ENCODE measurements around the gene PAK4. TPM values are rescaled to one million over a fixed set of nuclear protein-coding genes. Genes with fewer than 3 reads are reported as not detected.
A peak's percentile ranks its signal among the peaks of the same experiment; 100 is the strongest.
"Not testable (repeated sequence)": the region's sequence is repeated elsewhere in the genome, so short reads cannot be mapped to it uniquely, and the experiment has no call there.

Gene PAK4
- polyA plus RNA-seq, 2 donors = 39.8 to 43.1 TPM

- WGBS, 2 donors = 76 to 83% methylated on average over 10 of the region's 10 CpGs
- H3K9me3 ChIP-seq (ENCODE audit: control insufficient read depth in 2 of 2, insufficient read depth in 1 of 2, low read depth in 1 of 2, low read length in 1 of 2) = peaks cover 0 to 3% of the 10 kb centered on the region in 2 donors
- H3K4me1 ChIP-seq (ENCODE audit: control insufficient read depth in 2 of 2, insufficient read depth in 2 of 2, low read length in 1 of 2) = peaks cover 6 to 7% of the 10 kb centered on the region in 2 donors
- H3K36me3 ChIP-seq (ENCODE audit: control insufficient read depth in 2 of 2, insufficient read depth in 2 of 2, low read length in 1 of 2) = no peaks in the 10 kb centered on the region
- no peaks in the 10 kb centered on the region for H3K27me3 ChIP-seq (ENCODE audit: control insufficient read depth in 1 of 2, insufficient read depth in 2 of 2, low read length in 2 of 2)
- H3K4me3 ChIP-seq (ENCODE audit: low read depth in 1 of 2, low read length in 2 of 2) = no peak overlapping the region
- no peak overlapping the region for H3K27ac ChIP-seq (ENCODE audit: low read depth in 2 of 2, low read length in 1 of 2)
These were observed 12.4 kb upstream of the PAK4 start for GRCh38 chr19:39113199-39113598.

- peaks cover 0 to 3% of the 10 kb centered on the region in 2 donors for H3K9me3 ChIP-seq (ENCODE audit: control insufficient read depth in 2 of 2, insufficient read depth in 1 of 2, low read depth in 1 of 2, low read length in 1 of 2)
- H3K27me3 ChIP-seq (ENCODE audit: control insufficient read depth in 1 of 2, insufficient read depth in 2 of 2, low read length in 2 of 2) = no peaks in the 10 kb centered on the region
- no peaks in the 10 kb centered on the region for H3K36me3 ChIP-seq (ENCODE audit: control insufficient read depth in 2 of 2, insufficient read depth in 2 of 2, low read length in 1 of 2)
- 87 to 88% methylated on average over 10 to 11 of the region's 11 CpGs for WGBS, 2 donors
- H3K4me1 ChIP-seq (ENCODE audit: control insufficient read depth in 2 of 2, insufficient read depth in 2 of 2, low read length in 1 of 2) = peaks cover 6 to 7% of the 10 kb centered on the region in 2 donors
- H3K4me3 ChIP-seq (ENCODE audit: low read depth in 1 of 2, low read length in 2 of 2) = no peak overlapping the region
- H3K27ac ChIP-seq (ENCODE audit: low read depth in 2 of 2, low read length in 1 of 2) = no peak overlapping the region
These were observed 10.3 kb upstream of the PAK4 start for GRCh38 chr19:39115105-39115847.

- not testable (repeated sequence) for H3K27ac ChIP-seq (ENCODE audit: low read depth in 2 of 2, low read length in 1 of 2); H3K9me3 ChIP-seq (ENCODE audit: control insufficient read depth in 2 of 2, insufficient read depth in 1 of 2, low read depth in 1 of 2, low read length in 1 of 2); H3K4me1 ChIP-seq (ENCODE audit: control insufficient read depth in 2 of 2, insufficient read depth in 2 of 2, low read length in 1 of 2); H3K36me3 ChIP-seq (ENCODE audit: control insufficient read depth in 2 of 2, insufficient read depth in 2 of 2, low read length in 1 of 2); H3K4me3 ChIP-seq (ENCODE audit: low read depth in 1 of 2, low read length in 2 of 2); H3K27me3 ChIP-seq (ENCODE audit: control insufficient read depth in 1 of 2, insufficient read depth in 2 of 2, low read length in 2 of 2)
- WGBS, 2 donors = 87% methylated on average over 8 of the region's 8 CpGs
These were observed 8.6 kb upstream of the PAK4 start for GRCh38 chr19:39117023-39117422.

- Histone ChIP-seq H3K27ac (ENCODE audit: low read depth in 2 of 2, low read length in 1 of 2) (no peak overlapping the region), H3K9me3 (ENCODE audit: control insufficient read depth in 2 of 2, insufficient read depth in 1 of 2, low read depth in 1 of 2, low read length in 1 of 2) (no peaks in the 10 kb centered on the region), H3K27me3 (ENCODE audit: control insufficient read depth in 1 of 2, insufficient read depth in 2 of 2, low read length in 2 of 2) (no peaks in the 10 kb centered on the region), H3K4me1 (ENCODE audit: control insufficient read depth in 2 of 2, insufficient read depth in 2 of 2, low read length in 1 of 2) (no peaks in the 10 kb centered on the region), H3K36me3 (ENCODE audit: control insufficient read depth in 2 of 2, insufficient read depth in 2 of 2, low read length in 1 of 2) (no peaks in the 10 kb centered on the region), H3K4me3 (ENCODE audit: low read depth in 1 of 2, low read length in 2 of 2) (no peak overlapping the region)
- 73 to 80% methylated on average over 1 of the region's 1 CpG for WGBS, 2 donors
These were observed 5.8 kb upstream of the PAK4 start for GRCh38 chr19:39119830-39120229.

GRCh38 chr19:39122934-39123731 lies 2.5 kb upstream of the PAK4 start:
- WGBS, 2 donors = 76 to 79% methylated on average over 18 of the region's 18 CpGs
- H3K4me1 ChIP-seq (ENCODE audit: control insufficient read depth in 2 of 2, insufficient read depth in 2 of 2, low read length in 1 of 2) = peaks cover 3 to 13% of the 10 kb centered on the region in 2 donors
- no peak overlapping the region for H3K27ac ChIP-seq (ENCODE audit: low read depth in 2 of 2, low read length in 1 of 2)

GRCh38 chr19:39124136-39124764 lies 1.3 kb upstream of the PAK4 start:
- no peaks in the 10 kb centered on the region for H3K36me3 ChIP-seq (ENCODE audit: control insufficient read depth in 2 of 2, insufficient read depth in 2 of 2, low read length in 1 of 2)
- H3K9me3 ChIP-seq (ENCODE audit: control insufficient read depth in 2 of 2, insufficient read depth in 1 of 2, low read depth in 1 of 2, low read length in 1 of 2) = no peaks in the 10 kb centered on the region
- H3K4me1 ChIP-seq (ENCODE audit: control insufficient read depth in 2 of 2, insufficient read depth in 2 of 2, low read length in 1 of 2) = peaks cover 7 to 14% of the 10 kb centered on the region in 2 donors
- no peak overlapping the region for H3K4me3 ChIP-seq (ENCODE audit: low read depth in 1 of 2, low read length in 2 of 2)
- H3K27me3 ChIP-seq (ENCODE audit: control insufficient read depth in 1 of 2, insufficient read depth in 2 of 2, low read length in 2 of 2) = no peaks in the 10 kb centered on the region
- WGBS, 2 donors = 76 to 83% methylated on average over 7 of the region's 7 CpGs
- no peak overlapping the region for H3K27ac ChIP-seq (ENCODE audit: low read depth in 2 of 2, low read length in 1 of 2)

More at GRCh38 chr19:39122934-39123731, 2.5 kb upstream of the PAK4 start:
- no peaks in the 10 kb centered on the region for H3K36me3 ChIP-seq (ENCODE audit: control insufficient read depth in 2 of 2, insufficient read depth in 2 of 2, low read length in 1 of 2)
- no peaks in the 10 kb centered on the region for H3K27me3 ChIP-seq (ENCODE audit: control insufficient read depth in 1 of 2, insufficient read depth in 2 of 2, low read length in 2 of 2)
- no peak overlapping the region for H3K4me3 ChIP-seq (ENCODE audit: low read depth in 1 of 2, low read length in 2 of 2)
- no peaks in the 10 kb centered on the region for H3K9me3 ChIP-seq (ENCODE audit: control insufficient read depth in 2 of 2, insufficient read depth in 1 of 2, low read depth in 1 of 2, low read length in 1 of 2)

- Histone ChIP-seq H3K36me3 (ENCODE audit: control insufficient read depth in 2 of 2, insufficient read depth in 2 of 2, low read length in 1 of 2) (no peaks in the 10 kb centered on the region), H3K4me1 (ENCODE audit: control insufficient read depth in 2 of 2, insufficient read depth in 2 of 2, low read length in 1 of 2) (peaks cover 7 to 14% of the 10 kb centered on the region in 2 donors), H3K27ac (ENCODE audit: low read depth in 2 of 2, low read length in 1 of 2) (peak overlapping the region; percentile 21 to 38), H3K27me3 (ENCODE audit: control insufficient read depth in 1 of 2, insufficient read depth in 2 of 2, low read length in 2 of 2) (no peaks in the 10 kb centered on the region), H3K4me3 (ENCODE audit: low read depth in 1 of 2, low read length in 2 of 2) (peak overlapping the region; percentile 34 to 95), H3K9me3 (ENCODE audit: control insufficient read depth in 2 of 2, insufficient read depth in 1 of 2, low read depth in 1 of 2, low read length in 1 of 2) (no peaks in the 10 kb centered on the region)
- 35 to 36% methylated on average over 7 of the region's 7 CpGs for WGBS, 2 donors
These were observed 410 bp upstream of the PAK4 start for GRCh38 chr19:39125199-39125553.

- WGBS, 2 donors = 19% methylated on average over 26 of the region's 27 CpGs
- no peaks in the 10 kb centered on the region for H3K9me3 ChIP-seq (ENCODE audit: control insufficient read depth in 2 of 2, insufficient read depth in 1 of 2, low read depth in 1 of 2, low read length in 1 of 2)
- H3K36me3 ChIP-seq (ENCODE audit: control insufficient read depth in 2 of 2, insufficient read depth in 2 of 2, low read length in 1 of 2) = no peaks in the 10 kb centered on the region
- no peaks in the 10 kb centered on the region for H3K27me3 ChIP-seq (ENCODE audit: control insufficient read depth in 1 of 2, insufficient read depth in 2 of 2, low read length in 2 of 2)
- H3K27ac ChIP-seq (ENCODE audit: low read depth in 2 of 2, low read length in 1 of 2) = peak overlapping the region; percentile 88 to 94
- H3K4me1 ChIP-seq (ENCODE audit: control insufficient read depth in 2 of 2, insufficient read depth in 2 of 2, low read length in 1 of 2) = peaks cover 15 to 23% of the 10 kb centered on the region in 2 donors
- peak overlapping the region; percentile 92 to 95 for H3K4me3 ChIP-seq (ENCODE audit: low read depth in 1 of 2, low read length in 2 of 2)
These were observed 964 bp downstream of the PAK4 start for GRCh38 chr19:39126312-39127187.
